Endodermal cell (in vitro differentiated cells): ENCODE results near the gene MAPKAPK3. TPM values are rescaled to one million over a fixed set of nuclear protein-coding genes. Genes with fewer than 3 reads are reported as not detected.

Experiments used
- DNase-seq: peaks from one replicate; pipeline ENCODE4 v3.0.0-alpha.2; 2017
- H3K27ac ChIP-seq: 2 replicates; pipeline ENCODE4 v1.5.1; 2013; ENCODE audit warnings: mild to moderate bottlenecking, low read depth, low read length, moderate library complexity
- H3K27me3 ChIP-seq: 2 replicates; pipeline ENCODE4 v1.6.1; 2013; ENCODE audit warnings: mild to moderate bottlenecking, low read length, moderate library complexity; ENCODE audit not compliant: insufficient read depth, control insufficient read depth, poor library complexity, severe bottlenecking
- H3K36me3 ChIP-seq: 2 replicates; pipeline ENCODE4 v1.7.0; 2013; ENCODE audit warnings: mild to moderate bottlenecking, low read length, moderate library complexity; ENCODE audit not compliant: control insufficient read depth, insufficient read depth
- H3K4me1 ChIP-seq: one replicate; pipeline ENCODE4 v1.7.0; 2013; ENCODE audit warnings: low read length; ENCODE audit not compliant: control insufficient read depth, insufficient read depth
- H3K4me3 ChIP-seq: 2 replicates; pipeline ENCODE4 v1.5.1; 2013; ENCODE audit warnings: mild to moderate bottlenecking, low read length, moderate library complexity
- H3K9ac ChIP-seq: 2 replicates; pipeline ENCODE4 v1.6.1; 2013; ENCODE audit warnings: mild to moderate bottlenecking, low read length, moderate library complexity; ENCODE audit not compliant: poor library complexity, severe bottlenecking; ENCODE audit errors: extremely low read depth
- H3K9me3 ChIP-seq: 2 replicates; pipeline ENCODE4 v1.6.1; 2013; ENCODE audit warnings: mild to moderate bottlenecking, low read length, moderate library complexity; ENCODE audit not compliant: control insufficient read depth
- H3K27ac Mint-ChIP-seq: 2 replicates; pipeline ENCODE4 v1.8.0; 2020; ENCODE audit warnings: mixed read lengths
- H3K27me3 Mint-ChIP-seq: 2 replicates; pipeline ENCODE4 v1.8.0; 2021; ENCODE audit warnings: mild to moderate bottlenecking, mixed read lengths; ENCODE audit not compliant: insufficient read depth
- H3K36me3 Mint-ChIP-seq: 2 replicates; pipeline ENCODE4 v1.8.0; 2020; ENCODE audit warnings: low read depth, mixed read lengths
- H3K4me1 Mint-ChIP-seq: 2 replicates; pipeline ENCODE4 v1.8.0; 2020; ENCODE audit warnings: mixed read lengths
- H3K4me3 Mint-ChIP-seq: 2 replicates; pipeline ENCODE4 v1.8.0; 2020; ENCODE audit warnings: mild to moderate bottlenecking, moderate library complexity, mixed read lengths
- H3K9me3 Mint-ChIP-seq: 2 replicates; pipeline ENCODE4 v1.8.0; 2020; ENCODE audit warnings: mild to moderate bottlenecking, mixed read lengths
- CTCF ChIP-seq: fragments of 200-600 bp; sonication (generic); conservative IDR thresholded peaks from 2 replicates; pipeline ENCODE4 v1.5.0; 2021; ENCODE audit warnings: antibody characterized with exemption, mild to moderate bottlenecking
- WGBS, 2 experiments: methylation state at CpG; one replicate each; pipeline versions ENCODE4 v1.1.5 to v1.1.7; 2013; ENCODE audit warnings: missing lambda C conversion rate in 2 of 2, mixed read lengths in 1 of 2; ENCODE audit not compliant: insufficient coverage in 1 of 2, insufficient read length in 1 of 2; 5-methylcytosine and 5-hydroxymethylcytosine counted together
- long read RNA-seq, 4 experiments: library from polyadenylated mRNA in 2 of 4; library from RNA in 1 of 4; library from capped mRNA in 1 of 4; stranded (forward) in 3 of 4; unstranded in 1 of 4; transcript quantifications; one replicate each; pipeline ENCODE4 v2.0.0, GENCODE V29; 2020 to 2021; ENCODE audit warnings: inconsistent platforms in 1 of 4
- polyA plus RNA-seq, 2 experiments: library from polyadenylated mRNA; stranded (reverse); fragments of 50-300 nt; gene quantifications; one replicate each; pipeline ENCODE4 v1.2.3, GENCODE V29; 2013
- total RNA-seq, 2 donors: library from RNA; stranded (reverse); fragmentation: NEBNext Ultra II Directional in 1 of 2; extraction: Animal tissue kit (Norgen Biotek cat#: 25700) in 1 of 2; gene quantifications; 2 replicates in 1 of 2; 3 replicates in 1 of 2; pipeline ENCODE4 v1.2.1, GENCODE V29; 2021

MAPKAPK3 gene
- 10 to 100 TPM; 37.2 to 39.7 TPM for total RNA-seq
- polyA plus RNA-seq (2013, experiment 1 of 2) = 29.9 TPM
- 26.1 TPM for polyA plus RNA-seq (2013, experiment 2 of 2)
- long read RNA-seq, experiment 1, partial matches to known transcripts = 10 of 27 reads
- long read RNA-seq, experiment 1, other reads (novel, unspliced or antisense) = 12 of 27 reads
- long read RNA-seq, experiment 2, transcript MAPKAPK3-208 (11 exons, 2,563 nt) = minor isoform, 17 of 81 reads
- long read RNA-seq, experiment 2, transcript MAPKAPK3-201 (11 exons, 2,500 nt) = major isoform, 48 of 81 reads
- long read RNA-seq, experiment 2, partial matches to known transcripts = 8 of 81 reads
- long read RNA-seq, experiment 2, other reads (novel, unspliced or antisense) = 8 of 81 reads
- long read RNA-seq, experiment 3, transcript MAPKAPK3-208 (11 exons, 2,563 nt) = minor isoform, 73 of 294 reads
- long read RNA-seq, experiment 3, transcript MAPKAPK3-201 (11 exons, 2,500 nt) = major isoform, 177 of 294 reads
- long read RNA-seq, experiment 3, partial matches to known transcripts = 31 of 294 reads
- long read RNA-seq, experiment 3, other reads (novel, unspliced or antisense) = 13 of 294 reads
- long read RNA-seq, experiment 4, transcript MAPKAPK3-201 (11 exons, 2,500 nt) = major isoform, 5 of 11 reads
- long read RNA-seq, experiment 4, partial matches to known transcripts = 1 of 11 reads
- long read RNA-seq, experiment 4, other reads (novel, unspliced or antisense) = 2 of 11 reads

- Mint-ChIP-seq H3K36me3 (peaks cover 5% of the 10 kb centered on the region), H3K9me3 (no peaks in the 10 kb centered on the region), H3K4me3 (peak within 1 kb of the TSS; percentile 71), H3K27me3 (peaks cover 23% of the 10 kb centered on the region), H3K4me1 (peaks cover 15% of the 10 kb centered on the region), H3K27ac (peak within 1 kb of the TSS; percentile 86)
- peak; percentile 15 for TF ChIP-seq CTCF
- Histone ChIP-seq H3K36me3 (no peaks in the 10 kb centered on the region), H3K4me3 (peak within 1 kb of the TSS; percentile 87), H3K27ac (peak within 1 kb of the TSS; percentile 47), H3K9ac (peak within 1 kb of the TSS; percentile 68), H3K27me3 (peaks cover 14% of the 10 kb centered on the region), H3K9me3 (no peaks in the 10 kb centered on the region), H3K4me1 (peaks cover under 1% of the 10 kb centered on the region)
- WGBS, 2 experiments = 2 to 3% methylated on average over 37 to 57 of the region's 58 CpGs
- no peak for DNase-seq
Measured at GRCh38 chr3:50617096-50617791, at the start of gene MAPKAPK3. MAPKAPK3 (plus strand) TSS chr3:50617151; CDS start chr3:50617566, 415 bp downstream.

- Mint-ChIP-seq H3K27ac (peak within 1 kb of the TSS; percentile 82), H3K4me3 (peak within 1 kb of the TSS; percentile 95), H3K4me1 (peaks cover 4% of the 10 kb centered on the region), H3K36me3 (no peaks in the 10 kb centered on the region), H3K9me3 (no peaks in the 10 kb centered on the region), H3K27me3 (peaks cover 12% of the 10 kb centered on the region)
- H3K4me1 ChIP-seq = peaks cover 5% of the 10 kb centered on the region
- H3K36me3 ChIP-seq = peaks cover 4% of the 10 kb centered on the region
- peak within 1 kb of the TSS; percentile 98 for H3K4me3 ChIP-seq
- peak within 1 kb of the TSS; percentile 44 for H3K9ac ChIP-seq
- no peaks in the 10 kb centered on the region for H3K9me3 ChIP-seq
- peaks cover 10% of the 10 kb centered on the region for H3K27me3 ChIP-seq
- no peak for TF ChIP-seq CTCF
- peak; percentile 96 for DNase-seq
- 4 to 5% methylated on average over 24 to 53 of the region's 53 CpGs for WGBS, 2 experiments
- H3K27ac ChIP-seq = no peak within 1 kb of the TSS
Measured at GRCh38 chr3:50567386-50568167, 49.4 kb upstream of the MAPKAPK3 start, which contains the start of gene C3orf18. C3orf18 (minus strand) TSS chr3:50567747; CDS start chr3:50565699, 2,048 bp downstream.
